PFSK-1 (cell line): ENCODE data around the gene SCN4B.

Experiments used
- FOXP2 ChIP-seq: optimal IDR thresholded peaks from 2 replicates; pipeline ENCODE3; 2011; ENCODE audit warnings: borderline replicate concordance, control low read depth, inconsistent platforms; ENCODE audit not compliant: insufficient read depth; ENCODE audit errors: extremely low read length, extremely low read depth
- POLR2AphosphoS5 ChIP-seq: IDR thresholded peaks from 2 replicates; pipeline ENCODE4 v1.6.1; 2012; ENCODE audit warnings: low read depth, mild to moderate bottlenecking, control low read depth, low read length, moderate library complexity
- TAF1 ChIP-seq: IDR thresholded peaks from 2 replicates; pipeline ENCODE4 v1.6.1; 2012; ENCODE audit warnings: low read length, control low read depth, borderline replicate concordance; ENCODE audit not compliant: insufficient read depth

DNA sequence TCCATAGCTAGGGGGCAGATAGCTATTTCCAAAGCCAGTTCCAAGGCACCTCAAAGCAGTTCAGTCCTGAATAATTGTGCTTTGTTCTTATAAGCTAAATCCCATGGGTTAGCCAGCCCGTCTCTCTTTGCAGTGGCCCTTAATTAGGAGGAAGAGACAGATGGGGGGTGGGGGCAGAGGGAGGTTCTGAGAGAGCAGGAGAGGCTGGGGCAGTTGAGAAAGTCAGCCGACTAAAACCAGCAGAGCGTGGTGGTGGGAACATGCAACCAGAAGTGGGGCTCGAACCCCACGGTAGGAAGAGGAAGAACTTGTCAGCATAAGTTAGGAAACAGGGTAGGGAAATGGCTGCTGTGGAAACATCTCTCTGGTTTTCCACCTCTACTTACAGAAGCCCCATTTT is 10.9 kb upstream of the SCN4B start:
- TF ChIP-seq TAF1 (no peak), POLR2AphosphoS5 (no peak), FOXP2 (no peak)
